GM19239 (cell line): ENCODE results near the gene RPL37.
"Not testable (repeated sequence)": the region's sequence is repeated elsewhere in the genome, so short reads cannot be mapped to it uniquely, and the experiment has no call there.

Experiments used
- DNase-seq: peaks from one replicate; pipeline ENCODE4 v3.0.0; 2011; ENCODE audit warnings: low spot score; ENCODE audit not compliant: insufficient read length
- FAIRE-seq: peaks from 2 replicates; lab custom pipeline; 2011; peaks lifted over from hg19 to GRCh38; lab: Jason Lieb, UNC

The RPL37 gene

GRCh38 chr5:40798012-40798800 lies 36.8 kb downstream of the RPL37 start, which contains the start of gene PRKAA1:
TSS of gene PRKAA1 (minus strand) at chr5:40798374. CDS start at chr5:40798189, 185 bp downstream.
- DNase-seq (peak; percentile 93), FAIRE-seq (peak; percentile 73)

GRCh38 chr5:40797273-40798011 lies 37.6 kb downstream of the RPL37 start:
- DNase-seq: peak; percentile 44
- peak; percentile 66 for FAIRE-seq

- FAIRE-seq: no peak
- no peak for DNase-seq
These were observed 38.5 kb downstream of the RPL37 start for GRCh38 chr5:40796487-40796889.

- FAIRE-seq, DNase-seq: not testable (repeated sequence)
These were observed 40.1 kb downstream of the RPL37 start for GRCh38 chr5:40794877-40795276.

- DNase-seq, FAIRE-seq: not testable (repeated sequence)
These were observed 40.7 kb downstream of the RPL37 start for GRCh38 chr5:40794340-40794739.

GRCh38 chr5:40792691-40793090 lies 42.3 kb downstream of the RPL37 start:
- DNase-seq, FAIRE-seq: not testable (repeated sequence)

- FAIRE-seq (no peak), DNase-seq (no peak)
These were observed 43.3 kb downstream of the RPL37 start for GRCh38 chr5:40791715-40792139.

- no peak for FAIRE-seq
- DNase-seq: no peak
These were observed 44.0 kb downstream of the RPL37 start for GRCh38 chr5:40790947-40791593.

- FAIRE-seq, DNase-seq: not testable (repeated sequence)
These were observed 46.1 kb downstream of the RPL37 start for GRCh38 chr5:40788941-40789340.

GRCh38 chr5:40787986-40788385 lies 47.0 kb downstream of the RPL37 start:
- no peak for FAIRE-seq
- DNase-seq: no peak

- FAIRE-seq, DNase-seq: not testable (repeated sequence)
These were observed 48.4 kb downstream of the RPL37 start for GRCh38 chr5:40786664-40787063.

- FAIRE-seq (no peak), DNase-seq (no peak)
These were observed 50.1 kb downstream of the RPL37 start for GRCh38 chr5:40784916-40785315.

- FAIRE-seq (no peak), DNase-seq (no peak)
These were observed 50.9 kb downstream of the RPL37 start for GRCh38 chr5:40784027-40784653.

GRCh38 chr5:40781843-40782409 lies 53.1 kb downstream of the RPL37 start:
- DNase-seq: no peak
- FAIRE-seq: no peak

GRCh38 chr5:40780858-40781257 lies 54.2 kb downstream of the RPL37 start:
- FAIRE-seq (no peak), DNase-seq (no peak)

GRCh38 chr5:40780199-40780598 lies 54.8 kb downstream of the RPL37 start:
- DNase-seq: no peak
- FAIRE-seq: no peak

GRCh38 chr5:40779561-40779960 lies 55.5 kb downstream of the RPL37 start:
- FAIRE-seq (no peak), DNase-seq (no peak)

- DNase-seq (no peak), FAIRE-seq (no peak)
These were observed 56.9 kb downstream of the RPL37 start for GRCh38 chr5:40778133-40778532.

- FAIRE-seq: no peak
- no peak for DNase-seq
These were observed 58.4 kb downstream of the RPL37 start for GRCh38 chr5:40776658-40776977.
